Stimulated activated memory B cell treated with anti-CD40 and anti-IgM and Interleukin-4, amounts not matched to agents 10 μg/mL and 1 μg/mL and 100 μg/mL, for 72 hours (primary cell): ENCODE measurements around the gene KIF5B.
"Not testable (repeated sequence)": the region's sequence is repeated elsewhere in the genome, so short reads cannot be mapped to it uniquely, and the experiment has no call there.

Experiments used
- ATAC-seq: fragments of 150-1000 bp; cut with Tn5 transposase; 2 replicates; pipeline ENCODE4 v1.10.0; 2021
- H3K27ac Mint-ChIP-seq: one replicate; pipeline ENCODE4 v1.8.0; 2022; ENCODE audit warnings: mild to moderate bottlenecking, mixed read lengths
- H3K27me3 Mint-ChIP-seq: one replicate; pipeline ENCODE4 v1.8.0; 2022; ENCODE audit warnings: mixed read lengths
- H3K36me3 Mint-ChIP-seq: one replicate; pipeline ENCODE4 v1.8.0; 2022; ENCODE audit warnings: mixed read lengths
- H3K4me1 Mint-ChIP-seq: one replicate; pipeline ENCODE4 v1.8.0; 2022; ENCODE audit warnings: mixed read lengths
- H3K4me3 Mint-ChIP-seq: one replicate; pipeline ENCODE4 v1.8.0; 2022; ENCODE audit warnings: mild to moderate bottlenecking, moderate library complexity, mixed read lengths
- H3K9me3 Mint-ChIP-seq: one replicate; pipeline ENCODE4 v1.8.0; 2022; ENCODE audit warnings: mixed read lengths

The KIF5B gene

DNA sequence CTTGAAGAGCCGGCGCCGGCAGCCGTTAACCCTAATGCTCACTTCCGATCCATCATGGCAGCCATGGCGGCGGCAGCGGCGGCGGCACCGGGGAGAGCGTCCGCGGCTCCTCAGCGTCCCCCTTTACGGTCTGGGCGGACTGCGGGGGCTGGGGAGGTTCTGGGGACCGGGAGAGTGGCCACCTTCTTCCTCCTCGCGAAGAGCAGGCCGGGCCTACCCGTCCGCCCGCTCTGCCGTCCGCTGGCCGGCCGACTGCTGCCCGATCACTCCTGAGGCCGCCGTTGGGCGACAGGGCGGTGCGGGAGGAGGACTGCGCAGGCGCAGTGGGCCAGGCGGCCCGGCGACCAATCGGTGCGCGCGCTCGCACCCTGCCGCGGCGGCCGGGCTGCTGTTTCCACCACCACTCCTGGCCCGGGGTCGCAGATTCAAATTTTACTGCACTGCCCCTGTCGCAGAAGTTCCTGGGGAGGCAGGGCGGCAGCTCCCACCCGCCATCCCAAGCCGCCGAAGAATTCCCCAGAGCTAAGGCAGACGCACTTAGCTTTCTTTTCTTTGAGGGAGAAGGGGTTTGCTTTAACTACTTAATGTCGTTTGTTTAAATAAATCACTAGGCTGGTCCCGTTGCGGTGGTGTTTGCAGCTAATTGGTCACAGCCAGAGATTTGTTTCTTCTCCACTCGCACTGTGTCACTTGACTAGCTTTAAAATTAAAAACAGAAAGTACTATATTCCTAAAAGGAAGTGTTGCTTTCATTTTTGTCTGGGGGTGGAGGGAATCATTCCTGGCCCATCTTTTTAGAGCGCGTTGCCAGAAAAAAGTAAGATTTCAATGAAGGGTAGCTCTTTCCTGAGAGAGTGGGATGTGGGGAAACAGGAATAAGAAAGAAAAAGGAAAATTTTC lies at the start of gene KIF5B:
Gene KIF5B (minus strand): TSS at position 290 of the 900 bp plus-strand sequence. CDS start 452 bp downstream, outside the sequence.
- Mint-ChIP-seq H3K4me1 (peaks cover 32% of the 10 kb centered on the region), H3K4me3 (peak within 1 kb of the TSS; percentile 96), H3K36me3 (no peaks in the 10 kb centered on the region), H3K9me3 (no peaks in the 10 kb centered on the region), H3K27me3 (no peaks in the 10 kb centered on the region), H3K27ac (peak within 1 kb of the TSS; percentile 94)
- peak; percentile 96 for ATAC-seq

DNA sequence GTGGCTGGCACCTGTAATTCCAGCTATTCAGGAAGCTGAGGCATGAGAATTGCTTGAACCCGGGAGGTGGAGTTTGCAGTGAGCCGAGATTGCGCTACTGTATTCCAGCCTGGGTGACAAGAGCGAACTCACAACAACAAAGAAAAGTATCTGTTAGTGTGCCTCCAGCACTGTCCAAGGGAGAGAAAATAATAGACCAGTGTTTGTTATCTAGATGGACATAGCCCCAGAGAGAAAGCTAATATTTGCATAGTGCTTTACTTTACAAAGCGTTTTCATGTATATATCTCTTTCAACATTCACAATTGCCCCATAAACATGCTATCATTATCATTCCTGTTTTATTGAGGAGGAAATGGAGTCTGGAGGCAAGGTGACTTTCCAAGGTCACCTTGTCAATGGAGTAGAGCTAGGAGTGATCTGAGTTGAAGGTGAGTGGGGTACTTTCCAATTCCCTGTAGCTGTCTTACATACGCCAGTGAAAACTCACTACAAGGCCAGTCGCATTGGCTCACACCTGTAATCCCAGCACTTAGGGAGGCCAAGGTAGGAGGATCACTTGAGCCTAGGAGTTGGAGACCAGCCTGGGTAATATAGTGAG lies 49.7 kb upstream of the KIF5B start:
- no peaks in the 10 kb centered on the region for H3K9me3 Mint-ChIP-seq
- H3K36me3 Mint-ChIP-seq: no peaks in the 10 kb centered on the region
- no peak overlapping the region for H3K27ac Mint-ChIP-seq
- no peaks in the 10 kb centered on the region for H3K4me1 Mint-ChIP-seq
- ATAC-seq: no peak
- no peak overlapping the region for H3K4me3 Mint-ChIP-seq
- H3K27me3 Mint-ChIP-seq: peaks cover 15% of the 10 kb centered on the region

DNA sequence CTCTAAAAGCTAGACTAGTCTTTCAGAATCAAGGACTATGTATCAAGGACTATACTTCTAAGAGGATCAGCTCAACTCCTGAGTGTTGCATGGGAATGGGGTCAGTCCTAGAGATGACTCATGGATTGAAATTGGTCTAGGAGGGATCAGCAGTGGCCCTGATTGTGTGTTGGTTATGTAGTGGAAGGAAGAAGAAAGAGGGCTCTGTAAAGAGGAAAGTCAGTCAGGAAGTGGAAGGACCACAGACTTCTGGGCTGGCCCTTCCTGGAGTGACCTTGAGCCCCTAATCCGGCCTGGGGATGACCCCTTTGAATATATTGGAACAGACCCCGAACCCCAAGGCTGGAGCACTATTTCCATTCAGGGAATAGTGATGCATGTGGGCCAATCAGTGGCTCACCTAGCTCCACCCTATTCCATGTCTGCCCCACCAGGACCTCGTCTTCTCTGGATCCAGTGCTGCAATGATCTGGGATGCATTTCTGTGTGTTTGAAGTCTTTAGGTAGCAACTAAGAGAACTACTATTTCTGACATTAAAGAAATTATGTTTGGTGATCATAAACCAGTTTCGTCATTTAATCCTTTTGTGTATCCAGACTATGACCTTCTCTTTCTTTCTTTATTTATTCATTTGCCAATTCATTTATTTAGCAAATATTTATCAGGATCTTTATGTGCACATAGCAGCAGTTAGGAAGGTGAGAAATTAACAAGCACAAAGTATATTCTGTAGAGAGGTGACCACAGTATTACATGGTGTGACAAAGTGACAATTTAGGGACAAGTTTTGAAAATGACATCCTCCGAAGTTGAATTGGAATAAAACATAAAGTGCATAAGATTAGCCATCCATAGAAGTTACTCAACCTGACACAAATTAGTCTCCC lies 48.6 kb upstream of the KIF5B start:
- Mint-ChIP-seq H3K36me3 (no peaks in the 10 kb centered on the region), H3K27me3 (peaks cover 20% of the 10 kb centered on the region), H3K4me1 (no peaks in the 10 kb centered on the region), H3K4me3 (no peak overlapping the region), H3K9me3 (no peaks in the 10 kb centered on the region), H3K27ac (no peak overlapping the region)
- ATAC-seq: no peak

DNA sequence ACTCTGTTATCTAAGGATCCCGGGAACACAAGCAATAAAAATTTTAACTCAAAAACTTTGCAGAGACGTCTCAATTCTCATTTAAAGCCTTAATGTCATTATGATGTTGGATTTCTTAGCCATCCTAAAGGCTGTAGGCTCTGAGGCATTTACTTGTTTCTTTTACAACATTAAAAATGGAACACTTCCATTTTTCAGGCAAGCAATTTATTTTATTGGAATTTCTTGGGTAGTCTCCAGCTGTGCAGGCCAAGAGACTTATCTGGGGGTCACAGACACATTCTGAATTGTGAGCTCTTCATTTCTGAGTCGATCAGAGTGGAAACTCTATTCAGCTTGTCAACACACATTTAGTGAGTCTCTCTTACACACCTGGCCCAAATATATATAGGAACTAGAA lies 48.0 kb upstream of the KIF5B start:
- Mint-ChIP-seq H3K27me3 (peaks cover 20% of the 10 kb centered on the region), H3K36me3 (no peaks in the 10 kb centered on the region), H3K9me3 (peaks cover 4% of the 10 kb centered on the region), H3K4me1 (no peaks in the 10 kb centered on the region), H3K4me3 (no peak overlapping the region), H3K27ac (no peak overlapping the region)
- no peak for ATAC-seq

DNA sequence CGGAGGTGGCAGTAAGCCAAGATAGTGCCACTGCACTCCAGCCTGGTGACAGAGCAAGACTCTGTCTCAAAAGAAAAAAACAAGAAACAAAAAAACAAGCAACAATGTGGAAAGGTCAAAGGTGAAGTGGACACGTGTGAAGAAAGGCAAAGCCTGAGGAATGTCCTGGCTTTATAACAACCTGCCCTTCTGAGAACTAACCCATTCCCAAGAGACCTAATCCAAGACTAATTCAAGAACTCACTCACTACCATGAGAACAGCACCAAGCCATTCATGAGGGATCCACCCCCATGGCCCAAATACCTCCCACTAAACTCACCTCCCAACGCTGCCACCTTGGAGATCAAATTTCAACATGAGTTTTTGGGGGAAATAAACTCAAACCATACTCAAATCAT lies 47.5 kb upstream of the KIF5B start:
- ATAC-seq: no peak
- Mint-ChIP-seq H3K27me3 (peaks cover 20% of the 10 kb centered on the region), H3K9me3 (peaks cover 8% of the 10 kb centered on the region), H3K4me3 (no peak overlapping the region), H3K27ac (no peak overlapping the region), H3K36me3 (no peaks in the 10 kb centered on the region), H3K4me1 (no peaks in the 10 kb centered on the region)

DNA sequence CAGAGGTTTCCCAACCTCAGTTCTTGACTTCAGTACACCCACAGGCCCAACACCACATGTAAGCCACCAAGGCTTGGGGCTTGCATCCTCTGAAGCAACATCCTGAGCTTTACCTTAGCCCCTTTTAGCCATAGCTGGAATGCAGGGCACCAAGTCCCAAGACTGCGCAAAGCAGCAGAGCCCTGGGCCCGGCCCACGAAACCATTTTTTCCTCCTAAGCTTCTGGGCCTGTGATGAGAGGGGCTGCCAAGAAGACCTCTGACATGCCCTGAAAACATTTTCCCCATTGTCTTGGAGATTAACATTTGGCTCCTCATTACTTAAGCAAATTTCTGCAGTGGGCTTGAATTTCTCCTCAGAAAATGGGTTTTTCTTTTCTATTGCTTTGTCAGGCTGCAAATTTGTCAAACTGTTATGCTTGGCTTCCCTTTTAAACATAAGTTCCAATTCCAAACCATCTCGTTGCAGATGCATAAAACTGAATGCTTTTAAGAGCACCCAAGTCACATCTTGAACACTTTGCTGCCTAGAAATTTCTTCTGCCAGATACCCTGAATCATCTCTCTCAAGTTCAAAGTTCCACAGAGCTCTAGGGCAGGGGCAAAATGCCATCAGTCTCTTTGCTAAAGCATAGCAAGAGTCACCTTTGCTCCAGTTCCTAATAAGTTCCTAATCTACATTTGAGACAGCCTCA lies 42.5 kb upstream of the KIF5B start:
- Mint-ChIP-seq H3K9me3 (peaks cover 18% of the 10 kb centered on the region), H3K27me3 (peaks cover 17% of the 10 kb centered on the region)
- not testable (repeated sequence) for H3K4me1 Mint-ChIP-seq, H3K27ac Mint-ChIP-seq, H3K36me3 Mint-ChIP-seq, H3K4me3 Mint-ChIP-seq, ATAC-seq

DNA sequence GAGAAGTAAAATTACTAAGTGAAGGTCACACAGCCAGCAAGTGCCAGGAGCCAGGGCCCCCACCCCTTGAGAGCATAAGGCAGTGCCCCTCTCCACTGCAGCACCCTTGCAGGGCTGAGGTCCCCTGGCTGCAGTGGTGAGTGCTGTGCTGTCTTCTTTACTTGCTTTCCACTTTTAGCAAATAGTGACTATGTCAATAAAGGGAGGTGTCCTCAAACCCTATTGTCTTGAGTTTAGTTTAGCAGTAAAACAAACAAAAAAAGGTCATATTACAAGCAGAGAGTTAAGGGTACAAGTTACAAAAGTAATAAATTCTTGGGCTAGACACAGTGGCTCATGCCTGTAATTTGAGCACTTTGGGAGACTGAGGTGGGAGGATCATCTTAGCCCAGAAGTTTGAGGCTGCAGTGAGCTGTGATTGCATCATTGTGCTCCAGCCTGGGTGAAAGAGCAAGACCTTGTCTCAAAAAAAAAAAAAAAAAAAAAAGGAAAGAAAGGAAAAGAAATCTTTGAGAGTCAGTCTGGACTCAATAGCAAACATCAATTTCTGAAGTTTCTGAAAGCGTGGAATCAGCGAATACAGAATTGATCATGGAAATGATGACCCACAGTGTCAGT lies 39.0 kb upstream of the KIF5B start:
- peaks cover 18% of the 10 kb centered on the region for H3K9me3 Mint-ChIP-seq

DNA sequence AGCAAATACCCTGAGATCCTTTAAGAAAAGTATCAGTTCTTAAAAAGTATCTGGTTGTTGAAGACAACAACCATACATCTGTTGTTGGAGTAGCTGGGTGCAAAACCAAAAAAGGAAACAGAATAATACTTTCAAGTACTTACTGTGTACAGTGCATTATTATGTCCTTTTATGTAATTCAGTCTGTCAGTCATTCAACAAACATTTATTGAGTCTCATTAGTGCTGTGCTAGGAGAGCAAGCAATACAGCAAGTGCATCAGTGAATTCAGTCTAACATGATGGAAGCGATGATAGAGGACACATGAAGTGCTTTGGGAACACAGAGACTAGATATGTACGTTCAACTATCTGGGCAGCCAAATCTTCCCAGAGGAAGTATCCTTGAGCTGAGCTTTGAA lies 37.4 kb upstream of the KIF5B start:
- no peaks in the 10 kb centered on the region for H3K4me1 Mint-ChIP-seq
- ATAC-seq: no peak
- no peak overlapping the region for H3K27ac Mint-ChIP-seq
- peaks cover 40% of the 10 kb centered on the region for H3K27me3 Mint-ChIP-seq
- H3K36me3 Mint-ChIP-seq: peaks cover 5% of the 10 kb centered on the region
- H3K4me3 Mint-ChIP-seq: no peak overlapping the region
- peaks cover 9% of the 10 kb centered on the region for H3K9me3 Mint-ChIP-seq

More for the DNA sequence above, 39.0 kb upstream of the KIF5B start:
- no peak for ATAC-seq
- Mint-ChIP-seq H3K4me1 (no peaks in the 10 kb centered on the region), H3K27me3 (peaks cover 40% of the 10 kb centered on the region), H3K27ac (no peak overlapping the region), H3K4me3 (no peak overlapping the region), H3K36me3 (peaks cover 5% of the 10 kb centered on the region)

DNA sequence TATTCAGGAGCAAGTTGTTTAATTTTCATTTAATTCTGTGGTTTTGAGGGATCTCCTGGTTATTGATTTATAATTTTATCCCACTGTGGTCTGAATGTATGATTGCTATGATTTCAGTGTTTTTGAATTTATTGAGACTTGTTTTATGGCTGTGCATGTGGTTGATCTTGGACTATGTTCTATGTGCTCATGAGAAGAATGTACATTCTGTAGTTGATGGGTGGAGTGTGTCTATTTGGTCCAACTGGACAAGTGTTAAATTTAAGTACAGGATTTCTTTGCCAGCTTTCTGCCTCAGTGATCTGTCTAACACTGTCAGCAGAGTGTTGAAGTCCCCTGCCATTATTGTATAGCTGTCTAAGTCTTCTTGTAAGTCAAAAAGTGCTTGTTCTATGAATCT lies 34.8 kb upstream of the KIF5B start:
- Mint-ChIP-seq H3K27me3 (peaks cover 40% of the 10 kb centered on the region), H3K4me3 (no peak overlapping the region), H3K27ac (no peak overlapping the region), H3K9me3 (no peaks in the 10 kb centered on the region), H3K36me3 (peaks cover 5% of the 10 kb centered on the region), H3K4me1 (no peaks in the 10 kb centered on the region)
- ATAC-seq: no peak

DNA sequence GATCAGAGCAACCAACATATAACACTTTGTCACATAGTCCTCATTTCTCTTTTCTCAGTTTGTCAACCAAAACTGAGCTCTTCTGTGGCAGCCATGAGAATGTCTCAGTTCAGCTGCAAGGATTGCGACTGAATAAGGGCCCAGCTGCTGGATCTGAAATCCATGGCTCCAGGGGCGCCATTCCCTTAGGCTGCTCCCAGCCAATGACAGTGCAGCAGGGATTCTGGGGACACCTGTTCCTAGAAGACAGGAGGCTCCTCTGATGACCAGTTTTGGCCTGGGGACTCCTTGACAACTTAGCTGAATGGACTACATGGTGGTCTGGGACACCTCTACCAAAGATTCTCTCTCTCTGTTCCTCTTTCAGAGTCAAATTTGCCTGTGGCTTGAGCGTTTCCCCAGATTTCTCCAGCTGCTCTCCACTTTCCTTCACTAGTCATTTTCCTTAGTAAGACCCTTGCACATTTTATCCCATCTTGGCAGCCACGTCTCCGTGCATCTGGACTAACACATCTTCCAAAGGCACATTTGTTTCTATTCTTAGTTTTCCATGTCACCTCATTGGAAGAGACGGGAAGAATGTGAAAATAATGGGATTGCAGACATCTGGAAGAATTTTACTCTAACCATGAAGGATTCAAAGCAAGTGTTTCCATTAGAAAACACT lies 28.1 kb upstream of the KIF5B start:
- Mint-ChIP-seq H3K4me1 (no peaks in the 10 kb centered on the region), H3K4me3 (no peak overlapping the region), H3K27me3 (peaks cover 4% of the 10 kb centered on the region), H3K27ac (no peak overlapping the region), H3K9me3 (no peaks in the 10 kb centered on the region), H3K36me3 (no peaks in the 10 kb centered on the region)
- no peak for ATAC-seq

DNA sequence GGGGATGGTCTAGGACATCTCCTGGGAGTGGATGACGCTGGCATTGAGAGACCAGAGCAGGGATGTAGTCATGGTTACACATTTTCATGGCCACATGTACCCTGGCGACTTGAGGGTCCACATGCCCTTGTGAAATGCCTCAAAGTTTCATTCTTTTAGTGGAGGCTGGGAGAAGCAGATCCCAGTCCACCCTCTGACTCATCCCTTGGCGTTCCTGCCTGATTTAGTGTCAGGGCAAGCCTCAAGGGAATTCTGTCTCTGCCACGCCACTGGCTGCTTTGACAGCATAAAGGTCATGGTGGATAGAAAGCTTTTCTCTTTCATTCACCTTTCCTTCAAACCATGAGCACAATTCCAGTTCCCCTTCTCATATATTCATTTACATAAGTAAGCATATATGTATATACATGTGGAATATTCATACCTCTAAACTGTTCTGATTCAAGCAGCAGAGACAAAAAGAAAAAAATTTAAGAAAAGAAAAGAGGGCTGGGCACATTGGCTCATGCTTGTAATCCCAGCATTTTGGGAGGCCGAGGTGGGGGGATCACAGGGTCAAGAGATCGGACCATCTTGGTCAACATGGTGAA lies 21.8 kb upstream of the KIF5B start:
- peaks cover 29% of the 10 kb centered on the region for H3K27me3 Mint-ChIP-seq
- ATAC-seq: no peak
- H3K4me3 Mint-ChIP-seq: no peak overlapping the region
- H3K9me3 Mint-ChIP-seq: no peaks in the 10 kb centered on the region
- H3K4me1 Mint-ChIP-seq: no peaks in the 10 kb centered on the region
- H3K27ac Mint-ChIP-seq: no peak overlapping the region
- no peaks in the 10 kb centered on the region for H3K36me3 Mint-ChIP-seq

DNA sequence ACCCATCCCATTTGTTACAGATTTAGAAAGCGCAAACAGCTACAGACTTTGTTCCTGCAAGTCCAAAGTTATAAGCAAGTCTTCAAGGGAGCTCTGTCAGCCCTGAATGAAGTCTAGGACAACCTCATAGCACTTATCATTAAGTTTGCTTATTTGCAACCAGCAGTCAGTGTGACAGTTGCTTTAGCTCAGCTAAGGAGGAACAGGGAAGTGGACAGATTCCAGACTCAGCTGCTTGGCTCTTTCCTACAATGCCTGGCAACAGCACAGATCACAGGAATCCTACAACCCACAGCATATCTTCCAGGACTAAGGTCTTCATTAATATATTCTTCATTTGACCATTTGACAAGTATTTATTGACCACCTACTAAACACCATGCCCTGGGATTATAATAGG lies 17.4 kb upstream of the KIF5B start:
- Mint-ChIP-seq H3K27me3 (peaks cover 19% of the 10 kb centered on the region), H3K9me3 (no peaks in the 10 kb centered on the region), H3K4me3 (no peak overlapping the region), H3K27ac (no peak overlapping the region), H3K36me3 (no peaks in the 10 kb centered on the region), H3K4me1 (no peaks in the 10 kb centered on the region)
- ATAC-seq: no peak

DNA sequence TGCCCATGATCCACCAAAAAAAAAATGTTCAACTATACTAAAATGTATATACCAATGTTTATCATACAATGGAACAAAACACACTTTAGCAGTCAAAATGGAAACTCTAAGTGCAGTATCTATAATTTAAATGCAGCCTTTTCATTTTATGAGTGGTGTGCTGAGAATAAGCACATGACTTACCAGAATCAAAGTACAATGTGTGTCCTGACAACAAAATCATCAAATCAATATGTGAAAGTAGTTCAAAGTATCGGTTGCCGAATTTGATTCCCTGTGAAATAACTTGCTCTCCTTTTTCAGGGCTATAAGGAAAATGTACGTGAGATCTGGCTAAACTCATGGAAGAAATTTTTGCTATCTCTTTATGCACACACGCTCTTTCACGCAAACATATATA lies 16.9 kb upstream of the KIF5B start:
- Mint-ChIP-seq H3K27ac (no peak overlapping the region), H3K9me3 (no peaks in the 10 kb centered on the region), H3K4me1 (no peaks in the 10 kb centered on the region), H3K4me3 (no peak overlapping the region), H3K27me3 (peaks cover 13% of the 10 kb centered on the region), H3K36me3 (no peaks in the 10 kb centered on the region)
- ATAC-seq: no peak
